ENCODE results near the gene ALDH1L1. TPM values are rescaled to one million over a fixed set of nuclear protein-coding genes. Genes with fewer than 3 reads are reported as not detected.

Gene ALDH1L1
- total and polyA plus RNA-seq, 2 of the 13 experiments (the other 11 are each of a cell fraction or from before 2014, with no cell fraction given) = 11.2 to 28.7 TPM

DNA sequence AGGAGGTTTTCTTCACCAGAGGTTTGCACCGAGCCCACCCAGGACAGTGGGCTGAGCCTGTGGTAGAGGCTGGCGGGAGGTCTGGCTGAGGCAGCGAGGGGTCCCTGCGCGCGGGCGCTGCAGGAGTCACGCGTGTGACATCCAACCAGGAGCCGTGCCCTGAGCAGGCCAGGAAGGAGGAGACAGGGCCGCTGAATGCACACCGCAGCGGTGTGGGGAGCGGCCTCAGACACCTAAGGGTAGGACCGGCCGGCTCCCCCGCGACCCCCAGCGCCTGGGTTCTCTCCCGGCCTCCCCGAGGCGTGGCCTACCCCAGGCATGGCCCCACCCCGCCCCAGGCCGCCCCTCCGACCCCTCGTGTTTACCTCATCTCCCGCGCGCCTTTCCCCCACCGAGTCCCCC lies 96.9 kb downstream of the ALDH1L1 start:
- FAIRE-seq (no peak), ATAC-seq (peak; percentile 77), DNase-seq (ENCODE audit: low spot score) (peak; percentile 14)
- Histone ChIP-seq H3K4me3 (replicated peaks in 1 of 3; ENCODE audit: insufficient read depth in 1 of 3, low read depth in 2 of 3, low read length in 3 of 3) (peak overlapping the region; percentile 79 to 94 (median 82)), H3K27me3 (ENCODE audit: control insufficient read depth in 1 of 2, insufficient read depth in 2 of 2, low read length in 2 of 2) (no peaks in the 10 kb centered on the region), H4K20me1 (ENCODE audit: insufficient read depth, low read length) (no peaks in the 10 kb centered on the region), H3K27ac (ENCODE audit: extremely low read length, insufficient read depth, low read length) (peak overlapping the region; percentile 76), H3K9me3 (ENCODE audit: low read length) (peaks cover 16% of the 10 kb centered on the region), H3K4me1 (ENCODE audit: insufficient read depth, low read length) (peaks cover 27% of the 10 kb centered on the region), H2AFZ (ENCODE audit: low read length) (no peak overlapping the region), H3K4me2 (ENCODE audit: low read depth, low read length) (peak overlapping the region; percentile 79), H3K79me2 (ENCODE audit: insufficient read depth, low read length) (no peaks in the 10 kb centered on the region), H3K36me3 (replicated peaks in 1 of 2; ENCODE audit: control insufficient read depth in 1 of 2, insufficient read depth in 2 of 2, low read length in 2 of 2) (no peaks in the 10 kb centered on the region), H3K9ac (ENCODE audit: insufficient read depth, low read depth, low read length) (peak overlapping the region; percentile 78)
- intact Hi-C loops (cut with micrococcal nuclease; ENCODE audit: unreplicated experiment) (loop anchor here (5.0 kb wide), 2 partner anchors 91 to 111 kb away; no protein-coding TSS in a partner anchor), in situ Hi-C loops (cut with HindIII; ENCODE audit: extremely low pct_ligation_motif_present, low pct_unique_long_range_greater_than_20kb) (no loop called here)
- WGBS (ENCODE audit: low lambda C conversion rate) = 0% methylated on average over 6 of the region's 30 CpGs
- no TSS peak for BruUV-seq (replicated peaks)
- ChIA-PET POLR2A (interaction anchor here (0.9 to 1.3 kb wide), 7 partner anchors 9 to 87 kb away, joined by 3 to 5 read pairs (median 4); no protein-coding TSS in a partner anchor), CTCF (ENCODE audit: low intra/inter-chr PET ratio, low total read pairs) (no interaction called here)
- TF ChIP-seq, protein P1, sequence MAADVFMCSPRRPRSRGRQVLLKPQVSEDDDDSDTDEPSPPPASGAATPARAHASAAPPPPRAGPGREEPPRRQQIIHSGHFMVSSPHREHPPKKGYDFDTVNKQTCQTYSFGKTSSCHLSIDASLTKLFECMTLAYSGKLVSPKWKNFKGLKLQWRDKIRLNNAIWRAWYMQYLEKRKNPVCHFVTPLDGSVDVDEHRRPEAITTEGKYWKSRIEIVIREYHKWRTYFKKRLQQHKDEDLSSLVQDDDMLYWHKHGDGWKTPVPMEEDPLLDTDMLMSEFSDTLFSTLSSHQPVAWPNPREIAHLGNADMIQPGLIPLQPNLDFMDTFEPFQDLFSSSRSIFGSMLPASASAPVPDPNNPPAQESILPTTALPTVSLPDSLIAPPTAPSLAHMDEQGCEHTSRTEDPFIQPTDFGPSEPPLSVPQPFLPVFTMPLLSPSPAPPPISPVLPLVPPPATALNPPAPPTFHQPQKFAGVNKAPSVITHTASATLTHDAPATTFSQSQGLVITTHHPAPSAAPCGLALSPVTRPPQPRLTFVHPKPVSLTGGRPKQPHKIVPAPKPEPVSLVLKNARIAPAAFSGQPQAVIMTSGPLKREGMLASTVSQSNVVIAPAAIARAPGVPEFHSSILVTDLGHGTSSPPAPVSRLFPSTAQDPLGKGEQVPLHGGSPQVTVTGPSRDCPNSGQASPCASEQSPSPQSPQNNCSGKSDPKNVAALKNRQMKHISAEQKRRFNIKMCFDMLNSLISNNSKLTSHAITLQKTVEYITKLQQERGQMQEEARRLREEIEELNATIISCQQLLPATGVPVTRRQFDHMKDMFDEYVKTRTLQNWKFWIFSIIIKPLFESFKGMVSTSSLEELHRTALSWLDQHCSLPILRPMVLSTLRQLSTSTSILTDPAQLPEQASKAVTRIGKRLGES (CRISPR knock-in tag; IDR thresholded peaks at IDR 0.05; ENCODE audit: borderline replicate concordance) = no peak
- TF ChIP-seq ONECUT2 (CRISPR knock-in tag; IDR thresholded peaks at IDR 0.05) = no peak
- TF ChIP-seq TGIF2 (CRISPR knock-in tag; IDR thresholded peaks at IDR 0.05) = 0 out of 2 replicates have a peak, but pooled peaks have one; percentile 29
- no peak for TF ChIP-seq SP4 (CRISPR knock-in tag; IDR thresholded peaks at IDR 0.05)
- TF ChIP-seq HMG20A (CRISPR knock-in tag; IDR thresholded peaks at IDR 0.05; ENCODE audit: borderline replicate concordance) = no peak
- TF ChIP-seq KDM4B (CRISPR knock-in tag; IDR thresholded peaks at IDR 0.05) = no peak
- peak; percentile 14; the same call in 1 of the 2 replicates for TF ChIP-seq GATAD2A (CRISPR knock-in tag; IDR thresholded peaks at IDR 0.05)
- no peak for TF ChIP-seq ZNF136 (CRISPR knock-in tag; IDR thresholded peaks at IDR 0.05; ENCODE audit: low read depth)
- 0 out of 2 replicates have a peak, but pooled peaks have one; percentile 10 for TF ChIP-seq SIN3A (IDR thresholded peaks at IDR 0.05; ENCODE audit: borderline replicate concordance, low read depth, low read length)
- no peak for TF ChIP-seq ZNF672 (CRISPR knock-in tag; IDR thresholded peaks at IDR 0.05)
- TF ChIP-seq, protein P2, sequence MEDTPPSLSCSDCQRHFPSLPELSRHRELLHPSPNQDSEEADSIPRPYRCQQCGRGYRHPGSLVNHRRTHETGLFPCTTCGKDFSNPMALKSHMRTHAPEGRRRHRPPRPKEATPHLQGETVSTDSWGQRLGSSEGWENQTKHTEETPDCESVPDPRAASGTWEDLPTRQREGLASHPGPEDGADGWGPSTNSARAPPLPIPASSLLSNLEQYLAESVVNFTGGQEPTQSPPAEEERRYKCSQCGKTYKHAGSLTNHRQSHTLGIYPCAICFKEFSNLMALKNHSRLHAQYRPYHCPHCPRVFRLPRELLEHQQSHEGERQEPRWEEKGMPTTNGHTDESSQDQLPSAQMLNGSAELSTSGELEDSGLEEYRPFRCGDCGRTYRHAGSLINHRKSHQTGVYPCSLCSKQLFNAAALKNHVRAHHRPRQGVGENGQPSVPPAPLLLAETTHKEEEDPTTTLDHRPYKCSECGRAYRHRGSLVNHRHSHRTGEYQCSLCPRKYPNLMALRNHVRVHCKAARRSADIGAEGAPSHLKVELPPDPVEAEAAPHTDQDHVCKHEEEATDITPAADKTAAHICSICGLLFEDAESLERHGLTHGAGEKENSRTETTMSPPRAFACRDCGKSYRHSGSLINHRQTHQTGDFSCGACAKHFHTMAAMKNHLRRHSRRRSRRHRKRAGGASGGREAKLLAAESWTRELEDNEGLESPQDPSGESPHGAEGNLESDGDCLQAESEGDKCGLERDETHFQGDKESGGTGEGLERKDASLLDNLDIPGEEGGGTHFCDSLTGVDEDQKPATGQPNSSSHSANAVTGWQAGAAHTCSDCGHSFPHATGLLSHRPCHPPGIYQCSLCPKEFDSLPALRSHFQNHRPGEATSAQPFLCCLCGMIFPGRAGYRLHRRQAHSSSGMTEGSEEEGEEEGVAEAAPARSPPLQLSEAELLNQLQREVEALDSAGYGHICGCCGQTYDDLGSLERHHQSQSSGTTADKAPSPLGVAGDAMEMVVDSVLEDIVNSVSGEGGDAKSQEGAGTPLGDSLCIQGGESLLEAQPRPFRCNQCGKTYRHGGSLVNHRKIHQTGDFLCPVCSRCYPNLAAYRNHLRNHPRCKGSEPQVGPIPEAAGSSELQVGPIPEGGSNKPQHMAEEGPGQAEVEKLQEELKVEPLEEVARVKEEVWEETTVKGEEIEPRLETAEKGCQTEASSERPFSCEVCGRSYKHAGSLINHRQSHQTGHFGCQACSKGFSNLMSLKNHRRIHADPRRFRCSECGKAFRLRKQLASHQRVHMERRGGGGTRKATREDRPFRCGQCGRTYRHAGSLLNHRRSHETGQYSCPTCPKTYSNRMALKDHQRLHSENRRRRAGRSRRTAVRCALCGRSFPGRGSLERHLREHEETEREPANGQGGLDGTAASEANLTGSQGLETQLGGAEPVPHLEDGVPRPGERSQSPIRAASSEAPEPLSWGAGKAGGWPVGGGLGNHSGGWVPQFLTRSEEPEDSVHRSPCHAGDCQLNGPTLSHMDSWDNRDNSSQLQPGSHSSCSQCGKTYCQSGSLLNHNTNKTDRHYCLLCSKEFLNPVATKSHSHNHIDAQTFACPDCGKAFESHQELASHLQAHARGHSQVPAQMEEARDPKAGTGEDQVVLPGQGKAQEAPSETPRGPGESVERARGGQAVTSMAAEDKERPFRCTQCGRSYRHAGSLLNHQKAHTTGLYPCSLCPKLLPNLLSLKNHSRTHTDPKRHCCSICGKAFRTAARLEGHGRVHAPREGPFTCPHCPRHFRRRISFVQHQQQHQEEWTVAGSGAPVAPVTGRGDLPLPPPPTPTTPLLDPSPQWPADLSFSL (CRISPR knock-in tag; IDR thresholded peaks at IDR 0.05) = no peak
- TF ChIP-seq POLR2G (IDR thresholded peaks at IDR 0.05; ENCODE audit: low read depth, low read length) = no peak
- TF ChIP-seq ZNF75D (CRISPR knock-in tag; IDR thresholded peaks at IDR 0.05; ENCODE audit: borderline replicate concordance) = no peak
- TF ChIP-seq ZIK1 (CRISPR knock-in tag; IDR thresholded peaks at IDR 0.05; ENCODE audit: borderline replicate concordance, low read depth) = no peak
- TF ChIP-seq, protein P3, sequence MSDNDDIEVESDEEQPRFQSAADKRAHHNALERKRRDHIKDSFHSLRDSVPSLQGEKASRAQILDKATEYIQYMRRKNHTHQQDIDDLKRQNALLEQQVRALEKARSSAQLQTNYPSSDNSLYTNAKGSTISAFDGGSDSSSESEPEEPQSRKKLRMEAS (IDR thresholded peaks at IDR 0.05) = peak; percentile 11; the same call in 1 of the 2 replicates
- TF ChIP-seq ZFY (CRISPR knock-in tag; IDR thresholded peaks at IDR 0.05) = peak; percentile 24; the same call in 1 of the 2 replicates
- no peak for TF ChIP-seq SRF (IDR thresholded peaks at IDR 0.05; ENCODE audit: low read depth, low read length)

Data from HepG2 (cell line).